ENCODE results near the gene TLE1. TPM values are rescaled to one million over a fixed set of nuclear protein-coding genes. Genes with fewer than 3 reads are reported as not detected.

TLE1 gene
- total and polyA plus RNA-seq, 4 donors, result 20.9 to 39.9 (median 31.8) TPM

DNA sequence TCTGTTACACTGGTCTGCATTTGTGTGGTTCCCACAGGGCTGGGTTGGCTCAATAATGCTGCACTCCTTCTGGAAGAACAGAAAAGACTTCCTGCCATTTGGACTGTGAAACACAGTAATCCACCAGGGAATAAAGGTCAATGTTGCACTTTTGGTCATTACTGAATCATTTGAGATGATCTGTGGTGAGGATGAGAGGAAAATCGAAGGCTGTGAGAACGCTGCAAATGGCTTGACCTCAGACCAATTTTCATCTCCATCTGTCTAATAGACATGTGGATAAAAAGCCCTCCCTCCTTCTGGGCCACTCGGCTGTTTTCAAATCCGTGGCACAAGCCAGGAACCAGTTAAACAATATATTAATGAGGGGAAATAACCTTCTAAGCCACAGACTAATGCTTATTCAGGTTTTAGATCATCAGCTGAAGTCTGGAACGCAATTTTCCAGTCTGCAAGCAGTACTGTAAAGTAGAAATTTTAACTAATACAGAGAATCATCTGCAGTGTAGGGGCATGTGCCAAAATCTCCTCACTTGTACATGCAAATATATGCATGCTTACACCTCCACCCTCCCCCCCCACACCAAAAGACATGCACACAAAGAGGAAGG, 20.2 kb downstream of the TLE1 start:
- DNase-seq, result no peak

DNA sequence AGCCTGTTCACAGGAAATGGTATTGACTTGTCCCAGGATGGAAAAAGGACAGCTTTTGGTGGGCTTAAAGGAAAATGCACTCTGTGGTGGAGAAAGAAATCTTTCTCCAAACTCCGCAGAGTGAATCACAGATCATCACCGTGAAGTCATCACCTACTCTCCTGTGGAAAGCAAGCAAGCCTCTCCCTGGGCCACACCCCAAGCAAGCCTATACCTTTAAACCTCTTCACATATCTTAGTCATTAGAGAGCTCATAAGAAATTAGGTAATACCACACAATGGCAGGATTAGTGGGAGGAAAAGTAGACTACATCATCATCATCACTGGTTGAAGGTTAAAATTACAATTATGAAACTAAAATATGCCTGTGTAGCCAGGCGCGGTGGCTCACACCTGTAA, 23.2 kb downstream of the TLE1 start:
- H3K4me1 ChIP-seq (ENCODE audit: control insufficient read depth in 1 of 2, insufficient read depth in 2 of 2, low read length in 2 of 2), result peaks cover 5 to 9% of the 10 kb centered on the region in 2 donors
- DNase-seq (no peak), ATAC-seq (ENCODE audit: low FRiP score) (no peak)
- no peaks in the 10 kb centered on the region for H3K27me3 ChIP-seq (ENCODE audit: control insufficient read depth in 1 of 2, insufficient read depth in 2 of 2, low read length in 1 of 2)
- no peak overlapping the region for H3K27ac ChIP-seq (ENCODE audit: low read depth in 1 of 2, low read length in 2 of 2)
- intact Hi-C loops (cut with DNase I), result no loop called here
- WGBS, 2 donors, result 92 to 96% methylated on average over 4 of the region's 4 CpGs
- H3K9me3 ChIP-seq (ENCODE audit: control insufficient read depth, low read length), result no peaks in the 10 kb centered on the region
- H3K36me3 ChIP-seq (ENCODE audit: control insufficient read depth in 1 of 2, insufficient read depth in 2 of 2, low read length in 1 of 2), result no peaks in the 10 kb centered on the region
- no peak overlapping the region for H3K4me3 ChIP-seq (ENCODE audit: low read length in 2 of 2)

More for the DNA sequence above, 20.2 kb downstream of the TLE1 start:
- Histone ChIP-seq H3K27me3 (ENCODE audit: control insufficient read depth in 1 of 2, insufficient read depth in 2 of 2, low read length in 1 of 2) (no peaks in the 10 kb centered on the region), H3K9me3 (ENCODE audit: control insufficient read depth, low read length) (no peaks in the 10 kb centered on the region), H3K27ac (ENCODE audit: low read depth in 1 of 2, low read length in 2 of 2) (no peak overlapping the region), H3K36me3 (ENCODE audit: control insufficient read depth in 1 of 2, insufficient read depth in 2 of 2, low read length in 1 of 2) (peaks cover 0 to under 1% of the 10 kb centered on the region in 2 donors), H3K4me1 (ENCODE audit: control insufficient read depth in 1 of 2, insufficient read depth in 2 of 2, low read length in 2 of 2) (peaks cover 5 to 7% of the 10 kb centered on the region in 2 donors), H3K4me3 (ENCODE audit: low read length in 2 of 2) (no peak overlapping the region)
- intact Hi-C loops (cut with DNase I), result no loop called here
- no peak for ATAC-seq (ENCODE audit: low FRiP score)
- WGBS, 2 donors, result 28 to 42% methylated on average over 5 of the region's 5 CpGs

DNA sequence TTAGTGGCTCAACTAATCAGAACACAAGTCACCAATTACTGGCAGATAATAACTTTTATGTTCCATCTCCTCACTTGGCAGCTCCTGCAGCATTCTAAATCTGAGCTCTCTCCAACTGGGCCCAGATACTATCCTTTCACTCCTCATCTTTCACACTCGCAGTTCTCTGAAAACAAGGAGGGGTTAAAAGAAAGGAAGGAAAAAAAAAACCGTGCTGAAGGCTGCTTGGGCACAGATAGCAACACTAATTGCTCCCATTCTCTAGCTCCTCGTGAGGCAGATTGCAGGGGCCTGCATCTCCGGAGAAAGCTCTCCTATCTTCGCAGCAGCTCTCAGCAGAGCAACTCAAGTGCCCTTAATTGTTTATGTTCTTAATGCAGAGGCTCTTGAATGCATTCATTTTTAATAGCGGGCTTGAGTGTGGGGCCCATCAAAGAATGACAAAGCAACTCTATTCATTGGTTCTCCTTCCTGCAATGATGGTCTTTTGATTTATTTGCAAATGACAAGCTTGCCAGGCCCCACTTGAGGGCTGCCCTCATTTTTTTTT, 23.9 kb downstream of the TLE1 start:
- ATAC-seq (ENCODE audit: low FRiP score), result no peak
- no peak for DNase-seq
- H3K4me1 ChIP-seq (ENCODE audit: control insufficient read depth in 1 of 2, insufficient read depth in 2 of 2, low read length in 2 of 2), result peaks cover 5 to 9% of the 10 kb centered on the region in 2 donors
- no peaks in the 10 kb centered on the region for H3K36me3 ChIP-seq (ENCODE audit: control insufficient read depth in 1 of 2, insufficient read depth in 2 of 2, low read length in 1 of 2)
- intact Hi-C loops (cut with DNase I), result no loop called here
- no peaks in the 10 kb centered on the region for H3K9me3 ChIP-seq (ENCODE audit: control insufficient read depth, low read length)
- H3K27ac ChIP-seq (ENCODE audit: low read depth in 1 of 2, low read length in 2 of 2), result no peak overlapping the region
- WGBS, 2 donors, result 22 to 26% methylated on average over 6 of the region's 6 CpGs
- no peak overlapping the region for H3K4me3 ChIP-seq (ENCODE audit: low read length in 2 of 2)
- no peaks in the 10 kb centered on the region for H3K27me3 ChIP-seq (ENCODE audit: control insufficient read depth in 1 of 2, insufficient read depth in 2 of 2, low read length in 1 of 2)

DNA sequence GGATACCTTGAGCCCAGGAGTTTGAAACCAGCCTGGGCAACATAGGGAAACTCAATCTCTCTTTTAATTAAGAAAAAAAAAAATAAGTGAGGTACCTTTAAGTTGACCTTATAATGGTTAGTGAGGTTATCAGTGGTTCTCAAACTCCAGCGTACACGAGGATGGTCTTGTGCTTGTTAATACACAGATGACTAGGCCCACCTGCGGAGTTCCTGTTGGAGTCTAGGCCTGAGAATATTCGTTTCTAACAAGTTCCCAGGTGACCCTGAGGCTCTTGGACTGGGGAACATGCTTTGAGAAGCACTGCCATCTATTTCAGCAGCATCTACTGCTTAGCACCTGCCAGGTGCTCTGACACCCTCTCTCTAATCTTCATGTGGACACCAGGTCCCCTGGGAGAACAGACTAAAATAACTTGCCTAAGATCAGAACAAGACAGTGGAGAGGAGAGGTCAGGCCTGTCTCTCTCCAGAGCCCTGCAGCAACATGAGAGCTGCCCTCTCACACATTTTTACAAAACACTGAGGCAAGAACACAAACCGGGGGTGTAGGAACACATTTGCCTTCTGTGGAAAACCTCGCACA, 24.6 kb downstream of the TLE1 start:
- H3K27ac ChIP-seq (ENCODE audit: low read depth in 1 of 2, low read length in 2 of 2), result no peak overlapping the region
- no peaks in the 10 kb centered on the region for H3K36me3 ChIP-seq (ENCODE audit: control insufficient read depth in 1 of 2, insufficient read depth in 2 of 2, low read length in 1 of 2)
- intact Hi-C loops (cut with DNase I), result no loop called here
- H3K4me3 ChIP-seq (ENCODE audit: low read length in 2 of 2), result no peak overlapping the region
- DNase-seq (no peak), ATAC-seq (ENCODE audit: low FRiP score) (no peak)
- no peaks in the 10 kb centered on the region for H3K9me3 ChIP-seq (ENCODE audit: control insufficient read depth, low read length)
- peaks cover 5 to 9% of the 10 kb centered on the region in 2 donors for H3K4me1 ChIP-seq (ENCODE audit: control insufficient read depth in 1 of 2, insufficient read depth in 2 of 2, low read length in 2 of 2)
- WGBS, 2 donors, result 46 to 51% methylated on average over 6 of the region's 6 CpGs
- no peaks in the 10 kb centered on the region for H3K27me3 ChIP-seq (ENCODE audit: control insufficient read depth in 1 of 2, insufficient read depth in 2 of 2, low read length in 1 of 2)

DNA sequence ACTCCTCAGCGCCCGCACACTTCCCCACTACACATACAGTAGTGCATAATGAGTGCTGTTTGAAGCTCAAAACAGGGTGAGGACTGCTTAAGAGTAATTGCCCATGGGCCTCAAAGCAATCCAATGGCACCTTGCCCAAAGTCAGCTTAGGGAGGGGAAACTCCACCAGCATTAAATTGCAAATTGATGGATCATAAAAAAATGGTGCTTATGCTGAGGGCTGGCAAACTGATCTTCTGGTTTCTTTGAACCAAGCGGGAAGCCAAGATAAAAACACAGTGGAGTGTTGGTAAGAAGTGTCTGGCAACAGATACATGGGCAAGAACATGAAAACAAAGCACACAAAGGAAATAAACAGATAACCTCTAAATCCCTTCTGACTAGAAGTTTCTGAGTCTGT, 28.0 kb downstream of the TLE1 start:
- H3K27me3 ChIP-seq (ENCODE audit: control insufficient read depth in 1 of 2, insufficient read depth in 2 of 2, low read length in 1 of 2), result no peaks in the 10 kb centered on the region
- WGBS, 2 donors, result 81 to 85% methylated on average over 3 of the region's 3 CpGs
- intact Hi-C loops (cut with DNase I), result no loop called here
- DNase-seq (no peak), ATAC-seq (ENCODE audit: low FRiP score) (no peak)
- no peak overlapping the region for H3K27ac ChIP-seq (ENCODE audit: low read depth in 1 of 2, low read length in 2 of 2)
- no peak overlapping the region for H3K4me3 ChIP-seq (ENCODE audit: low read length in 2 of 2)
- no peaks in the 10 kb centered on the region for H3K36me3 ChIP-seq (ENCODE audit: control insufficient read depth in 1 of 2, insufficient read depth in 2 of 2, low read length in 1 of 2)
- no peaks in the 10 kb centered on the region for H3K9me3 ChIP-seq (ENCODE audit: control insufficient read depth, low read length)
- peaks cover 2 to 4% of the 10 kb centered on the region in 2 donors for H3K4me1 ChIP-seq (ENCODE audit: control insufficient read depth in 1 of 2, insufficient read depth in 2 of 2, low read length in 2 of 2)

DNA sequence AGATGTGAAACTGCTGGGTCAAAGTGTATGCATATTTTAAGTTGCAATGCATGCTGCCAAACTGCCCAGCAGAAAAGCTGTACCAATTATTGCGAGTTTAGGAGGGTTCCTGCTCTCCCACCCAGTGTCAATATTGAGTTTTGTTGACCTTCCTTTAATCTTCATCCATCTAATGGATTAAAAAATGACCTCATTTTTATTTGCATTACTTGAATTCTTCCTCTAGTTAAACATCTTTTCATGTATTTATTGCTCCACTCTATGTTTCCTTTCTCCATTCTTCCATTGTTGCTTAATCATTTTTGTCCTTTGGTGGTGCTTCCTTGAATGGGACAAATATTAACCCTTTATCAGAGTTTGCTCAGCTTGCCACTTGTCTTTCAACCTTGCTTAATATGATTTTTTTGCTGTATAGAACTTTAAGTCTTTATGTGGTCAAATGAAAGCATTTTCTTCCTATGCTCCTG, 32.4 kb downstream of the TLE1 start:
- Histone ChIP-seq H3K36me3 (ENCODE audit: control insufficient read depth in 1 of 2, insufficient read depth in 2 of 2, low read length in 1 of 2) (no peaks in the 10 kb centered on the region), H3K27ac (ENCODE audit: low read depth in 1 of 2, low read length in 2 of 2) (no peak overlapping the region), H3K4me1 (ENCODE audit: control insufficient read depth in 1 of 2, insufficient read depth in 2 of 2, low read length in 2 of 2) (peaks cover 0 to 2% of the 10 kb centered on the region in 2 donors), H3K9me3 (ENCODE audit: control insufficient read depth, low read length) (no peaks in the 10 kb centered on the region), H3K27me3 (ENCODE audit: control insufficient read depth in 1 of 2, insufficient read depth in 2 of 2, low read length in 1 of 2) (no peaks in the 10 kb centered on the region), H3K4me3 (ENCODE audit: low read length in 2 of 2) (no peak overlapping the region)
- ATAC-seq (ENCODE audit: low FRiP score) (no peak), DNase-seq (no peak)
- intact Hi-C loops (cut with DNase I), result no loop called here
- WGBS, 2 donors, result 54% methylated on average over 1 of the region's 1 CpG

DNA sequence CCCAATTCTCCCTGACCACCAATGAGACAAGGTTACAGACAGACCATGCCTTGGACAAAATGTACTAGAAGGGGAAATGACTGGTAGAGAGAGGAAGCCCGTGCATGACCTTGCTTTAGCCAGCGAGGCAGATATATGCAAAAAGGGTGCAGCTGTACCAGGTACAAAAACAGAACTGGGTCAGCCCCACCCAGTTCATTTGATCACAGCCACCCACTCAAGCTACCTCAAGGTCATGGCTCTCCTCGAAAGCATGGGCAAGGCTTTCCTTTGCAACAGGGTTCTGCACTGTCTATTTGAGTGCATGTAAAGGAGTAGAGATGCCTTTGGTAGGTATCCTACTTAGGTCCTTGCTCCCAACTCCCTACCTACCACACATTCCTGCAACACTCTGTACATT, 33.3 kb downstream of the TLE1 start:
- no peak overlapping the region for H3K27ac ChIP-seq (ENCODE audit: low read depth in 1 of 2, low read length in 2 of 2)
- H3K4me1 ChIP-seq (ENCODE audit: control insufficient read depth in 1 of 2, insufficient read depth in 2 of 2, low read length in 2 of 2), result peaks cover 0 to 2% of the 10 kb centered on the region in 2 donors
- ATAC-seq (ENCODE audit: low FRiP score) (no peak), DNase-seq (no peak)
- WGBS, 2 donors, result 63 to 87% methylated on average over 3 of the region's 3 CpGs
- no peaks in the 10 kb centered on the region for H3K27me3 ChIP-seq (ENCODE audit: control insufficient read depth in 1 of 2, insufficient read depth in 2 of 2, low read length in 1 of 2)
- no peak overlapping the region for H3K4me3 ChIP-seq (ENCODE audit: low read length in 2 of 2)
- H3K36me3 ChIP-seq (ENCODE audit: control insufficient read depth in 1 of 2, insufficient read depth in 2 of 2, low read length in 1 of 2), result no peaks in the 10 kb centered on the region
- intact Hi-C loops (cut with DNase I), result no loop called here
- H3K9me3 ChIP-seq (ENCODE audit: control insufficient read depth, low read length), result no peaks in the 10 kb centered on the region

DNA sequence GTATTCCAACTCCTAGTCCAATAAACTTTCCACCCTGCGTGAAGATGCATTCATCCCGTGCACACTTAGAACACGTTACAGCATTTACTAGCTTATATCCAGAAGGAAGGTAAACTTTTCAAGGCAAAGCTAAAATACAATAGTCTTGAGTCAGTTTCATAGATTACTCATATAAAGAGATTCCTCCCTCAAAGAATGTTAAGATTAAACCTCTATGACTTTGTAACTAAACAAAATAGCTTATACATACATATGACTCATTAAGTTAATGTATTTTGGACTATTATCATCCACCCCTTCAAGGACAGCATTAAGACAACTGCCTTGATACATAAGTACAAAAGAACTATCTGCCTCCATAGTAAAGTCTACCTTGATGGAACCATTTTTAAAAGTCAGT, 36.1 kb downstream of the TLE1 start:
- intact Hi-C loops (cut with DNase I), result no loop called here
- Histone ChIP-seq H3K4me1 (ENCODE audit: control insufficient read depth in 1 of 2, insufficient read depth in 2 of 2, low read length in 2 of 2) (peaks cover 2 to 7% of the 10 kb centered on the region in 2 donors), H3K9me3 (ENCODE audit: control insufficient read depth, low read length) (no peaks in the 10 kb centered on the region), H3K4me3 (ENCODE audit: low read length in 2 of 2) (no peak overlapping the region), H3K27me3 (ENCODE audit: control insufficient read depth in 1 of 2, insufficient read depth in 2 of 2, low read length in 1 of 2) (no peaks in the 10 kb centered on the region), H3K36me3 (ENCODE audit: control insufficient read depth in 1 of 2, insufficient read depth in 2 of 2, low read length in 1 of 2) (peaks cover 0 to 5% of the 10 kb centered on the region in 2 donors), H3K27ac (ENCODE audit: low read depth in 1 of 2, low read length in 2 of 2) (no peak overlapping the region)
- DNase-seq, result no peak
- ATAC-seq (ENCODE audit: low FRiP score), result no peak
- 96 to 100% methylated on average over 3 of the region's 3 CpGs for WGBS, 2 donors

Data from aorta (tissue), 5 donors.